AG09309 (cell line): ENCODE measurements around the gene COL5A2.
A peak's percentile ranks its signal among the peaks of the same experiment; 100 is the strongest.

Source experiments
- DNase-seq: peaks from one replicate; pipeline ENCODE4 v3.0.0-alpha.2; 2010; ENCODE audit warnings: low read depth
- H3K4me3 ChIP-seq: 2 replicates; pipeline ENCODE4 v1.5.1; 2011; ENCODE audit warnings: mild to moderate bottlenecking, low read depth, low read length, moderate library complexity; ENCODE audit not compliant: control insufficient read depth
- TF ChIP-seq, protein P1 (sequence below): IDR thresholded peaks from 2 replicates; pipeline ENCODE4 v1.5.1; 2011; ENCODE audit warnings: mild to moderate bottlenecking, low read depth, low read length, inconsistent platforms; ENCODE audit not compliant: insufficient read depth, control insufficient read depth; ENCODE audit errors: missing control alignments

The COL5A2 gene

DNA sequence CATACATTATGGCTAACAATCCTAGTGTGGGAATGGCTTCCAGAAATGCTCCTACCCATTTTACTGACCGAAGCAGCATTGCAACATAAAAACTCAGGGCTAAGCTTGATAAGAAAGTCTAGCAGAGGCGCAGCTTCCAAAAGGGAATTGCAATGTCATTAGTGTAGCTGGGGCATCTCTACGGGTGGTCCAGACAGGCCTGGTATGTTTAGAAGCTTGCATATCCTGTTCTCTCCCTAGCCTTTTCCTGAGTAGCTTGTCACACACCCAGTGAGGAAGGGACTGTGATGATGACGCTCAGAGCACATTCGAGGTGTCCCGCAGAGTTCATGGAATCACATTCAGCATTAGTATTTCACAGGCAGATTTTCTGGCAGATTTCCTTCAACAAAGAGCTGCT lies 38.0 kb upstream of the COL5A2 start:
- peak; percentile 48 for DNase-seq
- TF ChIP-seq, protein P1, sequence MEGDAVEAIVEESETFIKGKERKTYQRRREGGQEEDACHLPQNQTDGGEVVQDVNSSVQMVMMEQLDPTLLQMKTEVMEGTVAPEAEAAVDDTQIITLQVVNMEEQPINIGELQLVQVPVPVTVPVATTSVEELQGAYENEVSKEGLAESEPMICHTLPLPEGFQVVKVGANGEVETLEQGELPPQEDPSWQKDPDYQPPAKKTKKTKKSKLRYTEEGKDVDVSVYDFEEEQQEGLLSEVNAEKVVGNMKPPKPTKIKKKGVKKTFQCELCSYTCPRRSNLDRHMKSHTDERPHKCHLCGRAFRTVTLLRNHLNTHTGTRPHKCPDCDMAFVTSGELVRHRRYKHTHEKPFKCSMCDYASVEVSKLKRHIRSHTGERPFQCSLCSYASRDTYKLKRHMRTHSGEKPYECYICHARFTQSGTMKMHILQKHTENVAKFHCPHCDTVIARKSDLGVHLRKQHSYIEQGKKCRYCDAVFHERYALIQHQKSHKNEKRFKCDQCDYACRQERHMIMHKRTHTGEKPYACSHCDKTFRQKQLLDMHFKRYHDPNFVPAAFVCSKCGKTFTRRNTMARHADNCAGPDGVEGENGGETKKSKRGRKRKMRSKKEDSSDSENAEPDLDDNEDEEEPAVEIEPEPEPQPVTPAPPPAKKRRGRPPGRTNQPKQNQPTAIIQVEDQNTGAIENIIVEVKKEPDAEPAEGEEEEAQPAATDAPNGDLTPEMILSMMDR = no peak
- no peak overlapping the region for H3K4me3 ChIP-seq

DNA sequence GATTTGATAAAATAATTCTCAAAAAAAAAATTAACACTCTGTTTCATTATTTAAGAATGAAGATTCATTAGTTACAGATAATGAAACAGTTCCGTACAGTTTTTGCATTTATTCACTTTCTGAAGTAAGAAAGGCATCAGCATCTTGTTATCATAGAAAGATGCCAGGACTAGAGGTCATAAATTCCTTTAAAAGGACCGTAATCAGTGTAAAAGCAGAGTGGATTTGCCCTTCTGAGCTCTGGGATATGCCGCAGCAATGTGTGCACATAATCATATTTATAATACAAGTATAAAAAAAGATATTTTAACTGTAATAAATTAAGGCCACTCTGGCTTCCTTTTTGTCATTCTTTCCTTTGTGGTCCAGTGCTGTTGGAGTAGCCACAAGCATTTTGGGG lies 37.5 kb upstream of the COL5A2 start:
- no peak overlapping the region for H3K4me3 ChIP-seq
- TF ChIP-seq, protein P1 = no peak
- DNase-seq = no peak

DNA sequence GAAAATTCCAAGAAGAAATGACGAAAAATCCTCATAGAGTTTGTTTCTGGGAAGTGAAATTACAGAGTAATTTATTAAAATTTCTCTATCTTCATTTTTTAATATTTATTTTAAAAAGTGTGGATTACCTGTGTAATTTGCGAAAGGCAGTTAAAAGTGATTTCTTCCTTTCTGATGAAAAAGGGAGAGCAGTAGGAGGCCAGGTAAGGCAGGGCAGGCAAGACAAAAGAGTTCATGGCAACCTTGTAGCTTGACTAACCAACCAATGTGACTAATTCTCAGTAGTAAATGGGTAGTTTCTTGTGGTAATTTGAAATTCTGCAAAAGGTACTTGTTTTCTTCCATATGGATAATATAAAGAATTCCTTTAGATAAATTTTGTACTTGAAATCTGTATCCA lies 34.9 kb upstream of the COL5A2 start:
- no peak for DNase-seq
- no peak overlapping the region for H3K4me3 ChIP-seq
- TF ChIP-seq, protein P1 = no peak

DNA sequence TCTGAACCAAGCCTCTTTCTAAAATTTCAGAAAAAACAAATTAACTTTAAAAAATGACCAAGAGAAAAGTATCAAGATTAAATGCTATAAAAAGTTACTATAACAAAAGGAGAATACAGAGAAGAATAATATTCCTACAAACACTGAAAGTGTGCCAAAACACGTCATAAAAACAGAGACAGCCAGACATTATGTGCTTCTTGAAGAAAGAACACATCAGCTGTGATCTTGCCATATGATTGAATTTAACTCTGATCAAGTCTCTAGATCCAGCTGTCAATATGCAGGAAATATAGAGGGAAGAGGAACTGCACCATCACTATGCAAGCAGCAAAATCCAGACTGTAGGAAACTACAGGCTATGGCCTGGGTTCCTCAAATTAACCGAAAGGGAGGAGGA lies 33.7 kb upstream of the COL5A2 start:
- TF ChIP-seq, protein P1 = no peak
- no peak overlapping the region for H3K4me3 ChIP-seq
- no peak for DNase-seq

DNA sequence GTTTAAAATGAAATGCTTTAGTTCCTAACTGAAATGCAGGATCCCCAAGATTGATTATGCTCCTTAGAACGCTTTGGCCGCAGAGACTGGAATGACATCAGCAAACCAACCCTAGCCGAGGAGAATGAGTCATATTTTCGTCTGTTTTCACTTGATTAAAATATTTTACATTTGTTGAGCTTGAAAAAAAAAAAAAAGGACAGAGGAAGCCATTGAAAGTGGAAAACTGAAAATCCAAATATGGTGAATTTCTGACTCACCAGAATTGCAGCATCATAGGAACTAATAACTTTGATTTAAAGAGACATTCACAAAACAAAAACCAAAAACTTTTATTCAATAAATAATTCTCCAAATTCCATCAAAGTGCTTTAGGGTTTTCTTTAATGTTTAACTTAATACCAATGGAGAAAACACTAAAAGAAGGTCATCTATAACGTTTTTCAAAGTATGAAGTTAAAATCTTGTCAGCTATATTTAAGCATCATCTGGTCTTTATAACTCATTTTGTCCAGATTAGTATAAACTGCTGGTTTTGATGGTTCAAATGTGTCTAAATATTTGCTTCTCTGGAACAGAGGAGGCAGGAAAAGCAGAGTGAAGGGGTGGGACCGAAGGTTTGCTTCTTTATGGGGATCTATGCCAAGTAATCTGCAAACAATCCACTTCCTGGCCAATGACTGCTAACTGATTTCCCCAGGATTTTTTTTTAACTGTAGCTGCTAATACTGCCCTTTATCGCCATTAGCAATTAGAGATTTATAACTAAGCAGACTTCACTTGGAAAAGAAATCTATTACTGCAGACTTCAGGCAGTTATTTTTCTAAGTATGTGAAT lies 30.9 kb upstream of the COL5A2 start:
- H3K4me3 ChIP-seq = peak overlapping the region; percentile 22
- peak; percentile 88 for DNase-seq
- TF ChIP-seq, protein P1 = no peak

DNA sequence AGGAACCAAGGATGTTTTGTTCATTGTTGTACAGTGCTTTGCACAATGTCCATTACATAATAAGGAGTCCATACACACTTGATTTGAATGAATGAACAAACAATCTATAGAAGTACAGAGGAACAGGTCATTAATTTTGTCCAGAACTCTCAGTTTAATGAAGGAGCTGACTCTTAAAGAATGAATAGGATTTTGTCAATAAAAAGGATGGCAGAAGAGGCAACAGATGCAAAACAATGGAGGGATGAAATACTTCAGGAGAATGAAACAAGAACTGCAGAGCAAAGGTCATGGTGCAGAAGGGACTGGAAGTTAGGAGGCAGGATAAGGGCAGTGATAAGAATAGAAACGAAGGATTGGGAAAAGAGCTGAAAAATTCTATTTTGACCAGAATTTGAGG lies 28.7 kb upstream of the COL5A2 start:
- H3K4me3 ChIP-seq = no peak overlapping the region
- no peak for DNase-seq
- TF ChIP-seq, protein P1 = no peak

DNA sequence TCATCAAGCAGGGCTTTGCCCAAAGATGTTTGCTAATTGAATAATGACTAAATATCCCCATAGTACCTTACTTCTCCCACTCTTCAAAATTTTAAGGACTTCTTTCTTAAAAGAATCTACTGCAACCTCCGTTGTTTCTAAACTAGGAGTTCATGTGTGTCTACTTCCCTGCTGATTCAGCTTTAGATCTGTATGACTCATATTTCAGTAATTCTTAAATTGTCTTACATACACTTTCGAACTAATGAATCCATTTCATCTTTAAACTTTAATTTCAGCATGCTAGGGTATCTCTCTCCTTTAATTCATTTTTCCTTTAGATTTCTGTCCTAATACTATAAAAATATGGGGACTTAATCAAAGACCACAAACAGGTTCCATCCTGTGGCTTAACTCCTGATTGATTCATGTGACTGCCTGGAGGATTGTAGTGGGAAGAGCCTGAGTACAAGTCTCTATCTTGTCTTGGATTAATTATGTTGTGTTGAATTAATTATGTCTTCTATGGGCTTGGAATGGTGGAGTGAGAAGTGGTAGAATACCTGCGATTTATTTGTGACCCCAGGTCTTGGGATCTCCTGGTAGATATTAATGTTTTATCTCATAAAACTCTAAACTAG lies 24.9 kb upstream of the COL5A2 start:
- DNase-seq = no peak
- TF ChIP-seq, protein P1 = no peak
- no peak overlapping the region for H3K4me3 ChIP-seq
